ENCODE measurements around the gene HIBADH. TPM values are rescaled to one million over a fixed set of nuclear protein-coding genes. Genes with fewer than 3 reads are reported as not detected.
"Not testable (repeated sequence)": the region's sequence is repeated elsewhere in the genome, so short reads cannot be mapped to it uniquely, and the experiment has no call there.

Gene HIBADH
- total RNA-seq, 2 experiments from 2014 or later = 21.9 to 22.6 TPM

- no peak overlapping the region for H3K27ac Mint-ChIP-seq
- CTCF ChIA-PET = interaction anchor here (0.5 kb wide), 1 partner anchor 412 kb away, joined by 3 read pairs; no protein-coding TSS in a partner anchor
- no peaks in the 10 kb centered on the region for H3K27me3 Mint-ChIP-seq
- H3K4me3 Mint-ChIP-seq = no peak overlapping the region
- POLR2A ChIA-PET = no interaction called here
- no peaks in the 10 kb centered on the region for H3K4me1 Mint-ChIP-seq (ENCODE audit: low read depth)
- intact Hi-C loops (cut with micrococcal nuclease) = no loop called here
- no peaks in the 10 kb centered on the region for H3K36me3 Mint-ChIP-seq
- no peak for DNase-seq
- no peaks in the 10 kb centered on the region for H3K9me3 Mint-ChIP-seq
Measured at GRCh38 chr7:27581119-27581518, 81.6 kb downstream of the HIBADH start.

GRCh38 chr7:27579565-27579964, 83.1 kb downstream of the HIBADH start:
- Mint-ChIP-seq H3K4me3 (no peak overlapping the region), H3K27me3 (no peaks in the 10 kb centered on the region), H3K9me3 (no peaks in the 10 kb centered on the region), H3K27ac (no peak overlapping the region), H3K4me1 (ENCODE audit: low read depth) (no peaks in the 10 kb centered on the region), H3K36me3 (no peaks in the 10 kb centered on the region)
- DNase-seq = no peak
- ChIA-PET POLR2A (no interaction called here), CTCF (interaction anchor here (0.5 to 0.7 kb wide), 2 partner anchors 137 to 384 kb away, joined by 3 read pairs; no protein-coding TSS in a partner anchor)
- intact Hi-C loops (cut with micrococcal nuclease) = no loop called here

GRCh38 chr7:27578169-27578568, 84.5 kb downstream of the HIBADH start:
- H3K9me3 Mint-ChIP-seq; H3K4me3 Mint-ChIP-seq; DNase-seq; H3K27me3 Mint-ChIP-seq; POLR2A ChIA-PET; H3K4me1 Mint-ChIP-seq (ENCODE audit: low read depth); H3K36me3 Mint-ChIP-seq; H3K27ac Mint-ChIP-seq; intact Hi-C loops (cut with micrococcal nuclease): not testable (repeated sequence)
- CTCF ChIA-PET = interaction anchor here (0.6 to 1.1 kb wide), 4 partner anchors 83 to 868 kb away, joined by 3 read pairs; no protein-coding TSS in a partner anchor

- CTCF ChIA-PET = interaction anchor here (0.6 to 2.1 kb wide), 8 partner anchors 11 to 381 kb away, joined by 3 to 9 read pairs (median 4); no protein-coding TSS in a partner anchor
- Mint-ChIP-seq H3K27me3 (no peaks in the 10 kb centered on the region), H3K4me1 (ENCODE audit: low read depth) (no peaks in the 10 kb centered on the region), H3K9me3 (no peaks in the 10 kb centered on the region), H3K36me3 (peaks cover 3% of the 10 kb centered on the region), H3K27ac (no peak overlapping the region), H3K4me3 (no peak overlapping the region)
- intact Hi-C loops (cut with micrococcal nuclease) = loop anchor here (1.0 to 2.0 kb wide), 2 partner anchors 366 to 380 kb away; no protein-coding TSS in a partner anchor
- POLR2A ChIA-PET = no interaction called here
- no peak for DNase-seq
Measured at GRCh38 chr7:27576360-27576944, 86.2 kb downstream of the HIBADH start.

- no peaks in the 10 kb centered on the region for H3K9me3 Mint-ChIP-seq
- no peaks in the 10 kb centered on the region for H3K27me3 Mint-ChIP-seq
- no peak overlapping the region for H3K27ac Mint-ChIP-seq
- DNase-seq = no peak
- intact Hi-C loops (cut with micrococcal nuclease) = loop anchor here (1.0 to 2.0 kb wide), 2 partner anchors 365 to 379 kb away; no protein-coding TSS in a partner anchor
- no peak overlapping the region for H3K4me3 Mint-ChIP-seq
- POLR2A ChIA-PET = no interaction called here
- H3K4me1 Mint-ChIP-seq (ENCODE audit: low read depth) = no peaks in the 10 kb centered on the region
- CTCF ChIA-PET = interaction anchor here (1.3 to 2.4 kb wide), 4 partner anchors 31 to 380 kb away, joined by 3 to 12 read pairs (median 8); no protein-coding TSS in a partner anchor
- peaks cover 3% of the 10 kb centered on the region for H3K36me3 Mint-ChIP-seq
Measured at GRCh38 chr7:27575613-27576012, 87.1 kb downstream of the HIBADH start.

GRCh38 chr7:27569106-27569505, 93.6 kb downstream of the HIBADH start:
- Mint-ChIP-seq H3K9me3 (peaks cover 2% of the 10 kb centered on the region), H3K4me1 (ENCODE audit: low read depth) (no peaks in the 10 kb centered on the region), H3K27ac (no peak overlapping the region), H3K36me3 (peaks cover 12% of the 10 kb centered on the region), H3K27me3 (no peaks in the 10 kb centered on the region), H3K4me3 (no peak overlapping the region)
- ChIA-PET CTCF (no interaction called here), POLR2A (no interaction called here)
- intact Hi-C loops (cut with micrococcal nuclease) = no loop called here
- no peak for DNase-seq

GRCh38 chr7:27567266-27567665, 95.4 kb downstream of the HIBADH start:
- no peak overlapping the region for H3K4me3 Mint-ChIP-seq
- intact Hi-C loops (cut with micrococcal nuclease) = no loop called here
- no peak overlapping the region for H3K27ac Mint-ChIP-seq
- CTCF ChIA-PET = no interaction called here
- no peaks in the 10 kb centered on the region for H3K27me3 Mint-ChIP-seq
- H3K4me1 Mint-ChIP-seq (ENCODE audit: low read depth) = no peaks in the 10 kb centered on the region
- POLR2A ChIA-PET = no interaction called here
- no peak for DNase-seq
- H3K36me3 Mint-ChIP-seq = peaks cover 15% of the 10 kb centered on the region
- peaks cover 4% of the 10 kb centered on the region for H3K9me3 Mint-ChIP-seq

- H3K4me3 Mint-ChIP-seq = no peak overlapping the region
- intact Hi-C loops (cut with micrococcal nuclease) = no loop called here
- H3K36me3 Mint-ChIP-seq = peaks cover 10% of the 10 kb centered on the region
- H3K4me1 Mint-ChIP-seq (ENCODE audit: low read depth) = no peaks in the 10 kb centered on the region
- ChIA-PET CTCF (no interaction called here), POLR2A (no interaction called here)
- peaks cover 4% of the 10 kb centered on the region for H3K9me3 Mint-ChIP-seq
- no peak for DNase-seq
- H3K27ac Mint-ChIP-seq = no peak overlapping the region
- no peaks in the 10 kb centered on the region for H3K27me3 Mint-ChIP-seq
Measured at GRCh38 chr7:27564881-27565482, 97.7 kb downstream of the HIBADH start.

GRCh38 chr7:27560706-27561235, 101.9 kb downstream of the HIBADH start:
- no peaks in the 10 kb centered on the region for H3K27me3 Mint-ChIP-seq
- H3K36me3 Mint-ChIP-seq = peaks cover 5% of the 10 kb centered on the region
- ChIA-PET CTCF (no interaction called here), POLR2A (no interaction called here)
- H3K4me3 Mint-ChIP-seq = no peak overlapping the region
- peaks cover 2% of the 10 kb centered on the region for H3K9me3 Mint-ChIP-seq
- no peak for DNase-seq
- no peak overlapping the region for H3K27ac Mint-ChIP-seq
- intact Hi-C loops (cut with micrococcal nuclease) = no loop called here
- H3K4me1 Mint-ChIP-seq (ENCODE audit: low read depth) = no peaks in the 10 kb centered on the region

GRCh38 chr7:27555670-27556069, 107.0 kb downstream of the HIBADH start:
- no peaks in the 10 kb centered on the region for H3K36me3 Mint-ChIP-seq
- no peaks in the 10 kb centered on the region for H3K27me3 Mint-ChIP-seq
- DNase-seq = no peak
- H3K4me3 Mint-ChIP-seq = no peak overlapping the region
- no peaks in the 10 kb centered on the region for H3K9me3 Mint-ChIP-seq
- ChIA-PET POLR2A (no interaction called here), CTCF (no interaction called here)
- intact Hi-C loops (cut with micrococcal nuclease) = no loop called here
- H3K4me1 Mint-ChIP-seq (ENCODE audit: low read depth) = no peaks in the 10 kb centered on the region
- H3K27ac Mint-ChIP-seq = no peak overlapping the region

- Mint-ChIP-seq H3K9me3 (no peaks in the 10 kb centered on the region), H3K27ac (no peak overlapping the region), H3K27me3 (no peaks in the 10 kb centered on the region), H3K4me3 (no peak overlapping the region), H3K4me1 (ENCODE audit: low read depth) (no peaks in the 10 kb centered on the region), H3K36me3 (no peaks in the 10 kb centered on the region)
- POLR2A ChIA-PET = interaction anchor here (0.5 kb wide), 1 partner anchor 95 kb away, joined by 3 read pairs; no protein-coding TSS in a partner anchor
- CTCF ChIA-PET = no interaction called here
- DNase-seq = no peak
- intact Hi-C loops (cut with micrococcal nuclease) = no loop called here
Measured at GRCh38 chr7:27554826-27555225, 107.9 kb downstream of the HIBADH start.

- Mint-ChIP-seq H3K27me3 (no peaks in the 10 kb centered on the region), H3K27ac (no peak overlapping the region), H3K4me3 (no peak overlapping the region), H3K36me3 (no peaks in the 10 kb centered on the region), H3K4me1 (ENCODE audit: low read depth) (no peaks in the 10 kb centered on the region), H3K9me3 (no peaks in the 10 kb centered on the region)
- ChIA-PET CTCF (interaction anchor here (0.5 to 1.3 kb wide), 2 partner anchors 357 to 836 kb away, joined by 3 to 6 read pairs; no protein-coding TSS in a partner anchor), POLR2A (no interaction called here)
- intact Hi-C loops (cut with micrococcal nuclease) = no loop called here
- no peak for DNase-seq
Measured at GRCh38 chr7:27553273-27553672, 109.4 kb downstream of the HIBADH start.
